ENCODE measurements around the gene ITGB1BP1. TPM values are rescaled to one million over a fixed set of nuclear protein-coding genes. Genes with fewer than 3 reads are reported as not detected.
A peak's percentile ranks its signal among the peaks of the same experiment; 100 is the strongest.

The ITGB1BP1 gene
- total RNA-seq, 1 donor = 30.8 TPM

GRCh38 chr2:9394816-9395215 is 28.5 kb downstream of the ITGB1BP1 start:
- no peaks in the 10 kb centered on the region for H3K27me3 ChIP-seq (ENCODE audit: insufficient read depth, low read length)
- TF ChIP-seq CTCF (IDR thresholded peaks at IDR 0.05; ENCODE audit: extremely low read depth, low read depth, low read length) = no peak
- no peak overlapping the region for H3K4me3 ChIP-seq (ENCODE audit: insufficient read depth, low read length)
- no peaks in the 10 kb centered on the region for H4K20me1 ChIP-seq (ENCODE audit: insufficient read depth, low read length)
- no peak overlapping the region for H3K27ac ChIP-seq (ENCODE audit: low read depth, low read length)
- no peak overlapping the region for H2AFZ ChIP-seq (ENCODE audit: low read length)
- H3K4me2 ChIP-seq (ENCODE audit: insufficient read depth, low read length) = no peak overlapping the region
- H3K9me3 ChIP-seq (ENCODE audit: low read depth, low read length) = no peaks in the 10 kb centered on the region
- peaks cover 58% of the 10 kb centered on the region for H3K36me3 ChIP-seq (ENCODE audit: insufficient read depth, low read length)
- no peaks in the 10 kb centered on the region for H3K79me2 ChIP-seq (ENCODE audit: insufficient read depth, low read length)
- peak; percentile 54 for DNase-seq (ENCODE audit: insufficient read length, low spot score, missing footprints)
- no peaks in the 10 kb centered on the region for H3K4me1 ChIP-seq (ENCODE audit: insufficient read depth, low read length)

- peak; percentile 91 for DNase-seq (ENCODE audit: insufficient read length, low spot score, missing footprints)
- Histone ChIP-seq H3K4me1 (ENCODE audit: insufficient read depth, low read length) (no peaks in the 10 kb centered on the region), H3K27me3 (ENCODE audit: insufficient read depth, low read length) (no peaks in the 10 kb centered on the region), H3K27ac (ENCODE audit: low read depth, low read length) (no peak overlapping the region), H4K20me1 (ENCODE audit: insufficient read depth, low read length) (no peaks in the 10 kb centered on the region), H3K4me2 (ENCODE audit: insufficient read depth, low read length) (no peak overlapping the region), H3K4me3 (ENCODE audit: insufficient read depth, low read length) (no peak overlapping the region), H3K79me2 (ENCODE audit: insufficient read depth, low read length) (no peaks in the 10 kb centered on the region), H2AFZ (ENCODE audit: low read length) (peak overlapping the region; percentile 29), H3K36me3 (ENCODE audit: insufficient read depth, low read length) (peaks cover 65% of the 10 kb centered on the region), H3K9me3 (ENCODE audit: low read depth, low read length) (no peaks in the 10 kb centered on the region)
- TF ChIP-seq CTCF (IDR thresholded peaks at IDR 0.05; ENCODE audit: extremely low read depth, low read depth, low read length) = no peak
Observed at GRCh38 chr2:9392898-9393765, 30.2 kb downstream of the ITGB1BP1 start.

GRCh38 chr2:9391961-9392720 is 31.2 kb downstream of the ITGB1BP1 start:
- H3K4me1 ChIP-seq (ENCODE audit: insufficient read depth, low read length) = no peaks in the 10 kb centered on the region
- peaks cover 70% of the 10 kb centered on the region for H3K36me3 ChIP-seq (ENCODE audit: insufficient read depth, low read length)
- H3K4me2 ChIP-seq (ENCODE audit: insufficient read depth, low read length) = no peak overlapping the region
- peak; percentile 49 for DNase-seq (ENCODE audit: insufficient read length, low spot score, missing footprints)
- H3K4me3 ChIP-seq (ENCODE audit: insufficient read depth, low read length) = no peak overlapping the region
- TF ChIP-seq CTCF (IDR thresholded peaks at IDR 0.05; ENCODE audit: extremely low read depth, low read depth, low read length) = no peak
- no peaks in the 10 kb centered on the region for H3K27me3 ChIP-seq (ENCODE audit: insufficient read depth, low read length)
- no peak overlapping the region for H3K27ac ChIP-seq (ENCODE audit: low read depth, low read length)
- no peak overlapping the region for H2AFZ ChIP-seq (ENCODE audit: low read length)
- H4K20me1 ChIP-seq (ENCODE audit: insufficient read depth, low read length) = no peaks in the 10 kb centered on the region
- no peaks in the 10 kb centered on the region for H3K79me2 ChIP-seq (ENCODE audit: insufficient read depth, low read length)
- no peaks in the 10 kb centered on the region for H3K9me3 ChIP-seq (ENCODE audit: low read depth, low read length)

- Histone ChIP-seq H3K36me3 (ENCODE audit: insufficient read depth, low read length) (peaks cover 72% of the 10 kb centered on the region), H3K4me3 (ENCODE audit: insufficient read depth, low read length) (no peak overlapping the region), H3K27me3 (ENCODE audit: insufficient read depth, low read length) (no peaks in the 10 kb centered on the region), H3K79me2 (ENCODE audit: insufficient read depth, low read length) (no peaks in the 10 kb centered on the region), H3K4me1 (ENCODE audit: insufficient read depth, low read length) (no peaks in the 10 kb centered on the region), H3K9me3 (ENCODE audit: low read depth, low read length) (no peaks in the 10 kb centered on the region), H2AFZ (ENCODE audit: low read length) (no peak overlapping the region), H3K4me2 (ENCODE audit: insufficient read depth, low read length) (no peak overlapping the region), H4K20me1 (ENCODE audit: insufficient read depth, low read length) (no peaks in the 10 kb centered on the region), H3K27ac (ENCODE audit: low read depth, low read length) (no peak overlapping the region)
- DNase-seq (ENCODE audit: insufficient read length, low spot score, missing footprints) = peak; percentile 48
- no peak for TF ChIP-seq CTCF (IDR thresholded peaks at IDR 0.05; ENCODE audit: extremely low read depth, low read depth, low read length)
Observed at GRCh38 chr2:9390991-9391390, 32.3 kb downstream of the ITGB1BP1 start.

Measured in osteoblast (primary cell).